Measurements from ENCODE around the gene KLHL22. TPM values are rescaled to one million over a fixed set of nuclear protein-coding genes. Genes with fewer than 3 reads are reported as not detected.

Gene KLHL22
- total RNA-seq, 4 donors from 2014 or later = 38.0 to 76.9 (median 61.0) TPM

DNA sequence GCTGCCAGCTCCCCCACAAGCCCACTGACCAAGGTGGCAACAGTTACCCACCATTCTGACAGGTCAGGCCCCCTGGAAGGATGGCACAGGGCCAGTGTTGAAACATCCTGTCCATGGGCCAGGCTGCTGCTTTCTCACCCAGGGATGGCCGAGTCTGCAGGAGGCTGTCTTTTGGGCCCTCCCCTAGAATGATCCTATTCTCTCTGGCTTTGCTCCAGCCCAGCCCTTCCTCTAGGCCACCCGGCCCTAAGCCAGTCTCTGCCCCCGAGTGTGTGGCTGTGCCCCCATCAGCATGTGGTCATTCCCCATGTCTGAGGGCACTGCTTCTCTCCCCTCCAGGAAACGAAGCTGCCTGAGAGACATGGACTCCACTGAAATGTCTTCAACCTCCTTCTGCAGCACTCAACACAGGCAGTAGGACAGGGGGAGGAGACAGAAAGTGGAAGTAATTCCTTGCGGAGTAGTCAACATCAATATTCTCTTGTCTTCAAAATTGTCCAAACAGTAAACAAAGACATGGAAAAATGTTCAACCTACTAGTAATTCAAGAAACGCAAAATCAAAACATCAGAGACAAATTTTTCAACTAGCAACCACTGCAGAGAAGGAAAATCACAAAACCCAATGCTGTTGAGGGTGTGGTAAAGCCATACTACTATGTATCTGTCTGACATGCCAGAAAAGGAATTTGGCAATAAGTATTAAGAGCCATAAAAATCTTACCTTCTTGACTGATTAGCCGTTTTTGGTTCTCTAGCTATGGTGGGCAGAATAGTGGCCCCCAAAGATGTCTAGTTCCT is 52.9 kb downstream of the KLHL22 start:
- no peaks in the 10 kb centered on the region for H3K27me3 ChIP-seq
- H3K9me3 ChIP-seq = no peaks in the 10 kb centered on the region
- no peak for DNase-seq
- intact Hi-C loops (cut with DNase I) = no loop called here
- no peak overlapping the region for H3K4me3 ChIP-seq (replicated peaks in 1 of 3)
- 76 to 82% methylated on average over 7 of the region's 7 CpGs for WGBS, 2 donors
- H3K4me1 ChIP-seq = peaks cover 8 to 18% of the 10 kb centered on the region in 2 donors
- no peak overlapping the region for H3K27ac ChIP-seq
- H3K36me3 ChIP-seq = peaks cover 0 to 20% of the 10 kb centered on the region in 2 donors
- TF ChIP-seq, protein P1, sequence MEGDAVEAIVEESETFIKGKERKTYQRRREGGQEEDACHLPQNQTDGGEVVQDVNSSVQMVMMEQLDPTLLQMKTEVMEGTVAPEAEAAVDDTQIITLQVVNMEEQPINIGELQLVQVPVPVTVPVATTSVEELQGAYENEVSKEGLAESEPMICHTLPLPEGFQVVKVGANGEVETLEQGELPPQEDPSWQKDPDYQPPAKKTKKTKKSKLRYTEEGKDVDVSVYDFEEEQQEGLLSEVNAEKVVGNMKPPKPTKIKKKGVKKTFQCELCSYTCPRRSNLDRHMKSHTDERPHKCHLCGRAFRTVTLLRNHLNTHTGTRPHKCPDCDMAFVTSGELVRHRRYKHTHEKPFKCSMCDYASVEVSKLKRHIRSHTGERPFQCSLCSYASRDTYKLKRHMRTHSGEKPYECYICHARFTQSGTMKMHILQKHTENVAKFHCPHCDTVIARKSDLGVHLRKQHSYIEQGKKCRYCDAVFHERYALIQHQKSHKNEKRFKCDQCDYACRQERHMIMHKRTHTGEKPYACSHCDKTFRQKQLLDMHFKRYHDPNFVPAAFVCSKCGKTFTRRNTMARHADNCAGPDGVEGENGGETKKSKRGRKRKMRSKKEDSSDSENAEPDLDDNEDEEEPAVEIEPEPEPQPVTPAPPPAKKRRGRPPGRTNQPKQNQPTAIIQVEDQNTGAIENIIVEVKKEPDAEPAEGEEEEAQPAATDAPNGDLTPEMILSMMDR (IDR thresholded peaks at IDR 0.05) = no peak

DNA sequence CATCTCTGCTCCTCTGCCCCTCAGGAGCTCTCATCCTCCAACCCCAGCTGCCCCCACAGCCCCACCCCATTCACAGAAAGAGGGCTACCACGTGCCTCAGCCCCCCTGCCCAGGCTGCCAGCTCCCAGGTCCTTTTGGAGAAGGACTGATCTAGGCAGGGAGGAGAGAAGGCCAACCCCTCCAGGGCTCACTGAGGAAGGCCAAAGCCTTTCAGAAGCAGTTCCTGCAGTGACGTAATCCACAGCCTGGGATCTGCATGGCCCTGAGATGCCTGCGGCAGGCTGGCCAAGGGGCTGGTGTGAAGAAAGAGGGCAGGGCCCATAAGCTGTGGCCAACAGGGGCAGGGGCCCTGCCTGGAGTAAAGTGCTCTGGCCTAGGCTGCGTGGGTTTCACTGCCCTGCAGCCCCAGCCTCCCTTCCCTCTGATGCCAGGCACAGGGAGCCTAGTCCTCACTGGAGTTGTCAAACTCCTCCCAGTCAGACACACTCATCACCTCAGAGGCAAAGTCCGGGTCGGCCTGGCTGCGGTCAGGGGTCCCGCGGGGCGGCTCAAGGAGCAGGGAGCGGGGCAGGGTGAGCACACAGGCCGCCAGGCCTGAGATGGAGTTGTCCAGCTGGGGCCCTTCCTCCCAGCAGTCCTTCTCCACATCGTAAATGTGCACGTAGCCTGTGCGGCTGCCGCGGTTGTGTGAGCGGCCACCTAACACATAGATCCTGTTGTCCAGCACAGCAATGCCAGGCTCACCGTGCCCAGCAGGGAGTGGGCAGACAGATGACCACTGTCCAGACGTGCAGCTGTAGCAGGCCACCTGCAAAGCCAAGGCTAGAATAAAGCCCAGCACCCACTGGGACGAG is 53.7 kb downstream of the KLHL22 start:
- 84 to 91% methylated on average over 11 to 19 of the region's 21 CpGs for WGBS, 2 donors
- no peak overlapping the region for H3K4me3 ChIP-seq (replicated peaks in 1 of 3)
- intact Hi-C loops (cut with DNase I) = no loop called here
- H3K27me3 ChIP-seq = no peaks in the 10 kb centered on the region
- no peak for TF ChIP-seq POLR2A (IDR thresholded peaks at IDR 0.05)
- TF ChIP-seq, protein P1 (IDR thresholded peaks at IDR 0.05) = no peak
- H3K27ac ChIP-seq = no peak overlapping the region
- peaks cover 12 to 18% of the 10 kb centered on the region in 2 donors for H3K4me1 ChIP-seq
- DNase-seq = no peak
- H3K9me3 ChIP-seq = no peaks in the 10 kb centered on the region
- peaks cover 0 to 20% of the 10 kb centered on the region in 2 donors for H3K36me3 ChIP-seq

DNA sequence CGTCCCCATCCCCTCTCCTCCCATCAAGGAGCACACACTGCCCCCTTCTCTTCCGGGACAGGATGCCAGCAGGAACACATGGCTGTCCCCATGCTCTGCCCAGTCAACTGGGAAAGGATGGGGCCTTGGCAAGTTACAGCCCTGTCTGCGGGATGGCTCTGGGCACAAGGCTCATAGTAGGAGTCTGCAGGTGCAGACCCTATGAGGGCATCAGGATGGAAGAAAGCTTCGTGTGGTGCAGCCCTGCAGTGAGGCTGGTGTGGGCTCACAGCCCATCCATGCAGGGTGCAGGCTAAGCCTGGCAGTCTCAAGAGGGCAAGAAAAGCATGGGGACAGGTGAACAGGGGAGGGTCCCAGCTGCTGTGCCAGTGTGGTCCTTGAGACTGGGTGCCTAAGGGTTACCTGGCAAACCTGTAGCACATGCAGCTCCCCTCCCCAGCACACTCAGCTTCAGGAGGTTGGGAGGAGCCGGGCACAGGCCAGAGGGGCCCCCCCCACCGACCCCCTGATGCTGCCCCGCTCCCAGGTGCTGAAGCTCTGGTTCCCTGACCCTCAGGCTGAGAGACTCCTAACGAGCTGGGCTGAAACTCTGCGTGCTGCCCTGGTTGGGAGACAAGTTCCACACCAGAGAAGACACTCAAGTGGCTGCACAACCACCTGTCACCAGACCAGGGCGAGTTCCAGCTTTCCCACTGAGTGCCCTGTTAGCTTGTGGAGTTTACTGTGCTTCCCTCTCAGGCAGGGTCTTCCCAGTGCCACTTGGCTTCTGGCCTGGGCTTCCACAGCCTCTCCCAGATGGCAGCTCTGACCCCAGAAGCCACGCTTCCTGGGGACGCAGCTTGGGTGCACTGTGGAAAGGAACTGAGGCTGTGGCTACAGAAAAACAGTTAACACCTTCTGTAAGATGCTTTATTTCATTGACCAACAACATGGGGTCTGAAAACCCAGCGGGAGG is 54.7 kb downstream of the KLHL22 start:
- TF ChIP-seq, protein P1 (IDR thresholded peaks at IDR 0.05) = no peak
- no peak for TF ChIP-seq POLR2A (IDR thresholded peaks at IDR 0.05)
- intact Hi-C loops (cut with DNase I) = no loop called here
- H3K27ac ChIP-seq = no peak overlapping the region
- 64 to 72% methylated on average over 7 of the region's 13 CpGs for WGBS, 2 donors
- no peaks in the 10 kb centered on the region for H3K27me3 ChIP-seq
- peaks cover 0 to 14% of the 10 kb centered on the region in 2 donors for H3K36me3 ChIP-seq
- H3K4me1 ChIP-seq = peaks cover 18 to 21% of the 10 kb centered on the region in 2 donors
- DNase-seq = peak; percentile 54 to 64
- H3K4me3 ChIP-seq (replicated peaks in 1 of 3) = no peak overlapping the region
- H3K9me3 ChIP-seq = no peaks in the 10 kb centered on the region

DNA sequence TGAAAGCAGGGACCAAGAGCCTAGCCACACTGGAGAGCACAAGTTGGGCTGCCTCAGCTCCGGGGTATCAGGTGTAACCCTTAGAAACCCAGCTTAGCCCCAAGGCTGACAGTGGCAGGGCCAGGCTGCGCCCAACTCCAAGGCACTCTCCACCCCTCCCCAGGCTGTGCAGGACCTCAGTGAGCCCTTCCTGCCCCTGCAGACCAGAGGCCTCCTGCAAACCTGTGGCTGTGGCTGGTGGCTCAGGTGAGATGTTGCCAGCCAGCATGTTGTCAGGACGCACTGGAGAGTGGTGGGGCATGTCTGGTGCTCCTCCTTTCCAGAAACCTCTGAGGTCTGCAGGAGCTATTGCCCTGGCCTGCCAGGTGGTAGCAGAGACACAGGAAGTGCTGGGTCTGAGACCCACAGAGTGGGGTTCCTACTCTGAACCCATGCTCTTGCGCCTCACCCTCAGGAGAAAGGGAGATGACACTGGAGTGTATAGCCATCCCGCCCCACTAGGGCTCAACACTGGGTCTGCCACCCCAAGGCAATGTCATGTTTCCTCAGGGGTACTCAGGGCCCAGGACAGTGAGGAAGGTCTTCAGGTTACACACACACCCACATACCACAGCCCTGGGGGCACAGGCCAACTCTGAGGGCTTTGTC is 55.5 kb downstream of the KLHL22 start:
- Histone ChIP-seq H3K4me3 (replicated peaks in 1 of 3) (no peak overlapping the region), H3K9me3 (no peaks in the 10 kb centered on the region), H3K27me3 (no peaks in the 10 kb centered on the region), H3K4me1 (peaks cover 21 to 30% of the 10 kb centered on the region in 2 donors), H3K27ac (no peak overlapping the region), H3K36me3 (peaks cover 0 to 9% of the 10 kb centered on the region in 2 donors)
- intact Hi-C loops (cut with DNase I) = no loop called here
- DNase-seq = no peak
- no peak for TF ChIP-seq POLR2A (IDR thresholded peaks at IDR 0.05)
- TF ChIP-seq, protein P1 (IDR thresholded peaks at IDR 0.05) = no peak
- WGBS, 2 donors = 96 to 98% methylated on average over 3 to 5 of the region's 5 CpGs
